Mucosa of descending colon (tissue), 3 donors: ENCODE results near the gene SYT9. TPM values are rescaled to one million over a fixed set of nuclear protein-coding genes. Genes with fewer than 3 reads are reported as not detected.

ENCODE experiments used
- ATAC-seq: fragments of 200-7000 bp; cut with Tn5 transposase; one replicate; pipeline ENCODE4 v1.9.1; 2020; ENCODE audit warnings: mild to moderate bottlenecking, moderate library complexity
- DNase-seq, 3 donors: peaks; one replicate each; pipeline ENCODE4 v3.0.0-alpha.2; 2020
- H3K36me3 ChIP-seq: fragments of 200-600 bp; one replicate; pipeline ENCODE4 v1.8.0; 2021; ENCODE audit warnings: low read depth, mild to moderate bottlenecking
- H3K4me1 ChIP-seq: fragments of 200-600 bp; one replicate; pipeline ENCODE4 v1.8.0; 2021; ENCODE audit warnings: low read depth, mild to moderate bottlenecking
- H3K4me3 ChIP-seq: fragments of 200-600 bp; one replicate; pipeline ENCODE4 v1.8.0; 2021; ENCODE audit warnings: mild to moderate bottlenecking
- H3K9me3 ChIP-seq: fragments of 200-600 bp; one replicate; pipeline ENCODE4 v1.8.0; 2021; ENCODE audit warnings: mild to moderate bottlenecking
- CTCF ChIP-seq: fragments of 200-600 bp; IDR thresholded peaks from one replicate; pipeline ENCODE4 v1.8.0; 2022; ENCODE audit warnings: antibody characterized with exemption, mild to moderate bottlenecking
- intact Hi-C, 2 donors: fragments of 100-400 bp; cut with DNase I in 1 of 2; cut with micrococcal nuclease in 1 of 2; formaldehyde crosslinking; loops; one replicate each; pipeline versions ENCODE4 v1.11.0 to v1.11.1; 2022; cut with DNase I, micrococcal nuclease
- total RNA-seq, 3 donors: library from RNA; stranded (reverse); fragmentation: NEBNext Ultra II Directional in 2 of 3; extraction: Animal tissue kit (Norgen Biotek cat#: 25700) in 2 of 3; gene quantifications; one replicate each; pipeline versions ENCODE4 v1.2.1 to v1.2.4, GENCODE V29; 2021 to 2023
- donor health status: DM: no; HTN: no; CAD: no; lungs with moderate emphysema.
- donor health status: DM: no; HTN: no; CAD: no.
- donor health status: DM: no; HTN: yes; CAD: no.

SYT9 gene
- total RNA-seq, 3 donors from 2014 or later, result 0.12 to 0.57 (median 0.14) TPM

- no peak for TF ChIP-seq CTCF
- no peaks in the 10 kb centered on the region for H3K4me1 ChIP-seq
- H3K9me3 ChIP-seq, result no peaks in the 10 kb centered on the region
- peak; percentile 50 for ATAC-seq
- peak in 1 of 3 donors; percentile 7 for DNase-seq
- H3K36me3 ChIP-seq, result no peaks in the 10 kb centered on the region
- H3K4me3 ChIP-seq, result no peak overlapping the region
- intact Hi-C loops, result loop anchor here in 1 of 2 donors (10.0 kb wide), 1 partner anchor 355 kb away; no protein-coding TSS in a partner anchor
These were observed 197.6 kb downstream of the SYT9 start for GRCh38 chr11:7449211-7449840.

GRCh38 chr11:7449841-7450214, 198.1 kb downstream of the SYT9 start:
- DNase-seq, result no peak
- H3K4me1 ChIP-seq, result no peaks in the 10 kb centered on the region
- no peak overlapping the region for H3K4me3 ChIP-seq
- no peak for ATAC-seq
- intact Hi-C loops, result loop anchor here in 1 of 2 donors (10.0 kb wide), 1 partner anchor 355 kb away; no protein-coding TSS in a partner anchor
- H3K9me3 ChIP-seq, result no peaks in the 10 kb centered on the region
- no peaks in the 10 kb centered on the region for H3K36me3 ChIP-seq
- TF ChIP-seq CTCF, result no peak

GRCh38 chr11:7450836-7451235, 199.1 kb downstream of the SYT9 start:
- TF ChIP-seq CTCF, result no peak
- Histone ChIP-seq H3K36me3 (no peaks in the 10 kb centered on the region), H3K4me3 (no peak overlapping the region), H3K4me1 (no peaks in the 10 kb centered on the region), H3K9me3 (no peaks in the 10 kb centered on the region)
- intact Hi-C loops, result no loop called here
- no peak for DNase-seq
- ATAC-seq, result no peak

GRCh38 chr11:7451520-7451919, 199.8 kb downstream of the SYT9 start:
- H3K4me1 ChIP-seq, result no peaks in the 10 kb centered on the region

GRCh38 chr11:7451952-7452494, 200.3 kb downstream of the SYT9 start:
- ATAC-seq, result no peak

More at GRCh38 chr11:7451520-7451919, 199.8 kb downstream of the SYT9 start:
- no peaks in the 10 kb centered on the region for H3K9me3 ChIP-seq
- no peaks in the 10 kb centered on the region for H3K36me3 ChIP-seq
- H3K4me3 ChIP-seq, result no peak overlapping the region
- intact Hi-C loops, result no loop called here
- TF ChIP-seq CTCF, result no peak
- DNase-seq, result no peak
- no peak for ATAC-seq

More at GRCh38 chr11:7451952-7452494, 200.3 kb downstream of the SYT9 start:
- no peak for DNase-seq
- no peaks in the 10 kb centered on the region for H3K36me3 ChIP-seq
- intact Hi-C loops, result no loop called here
- H3K9me3 ChIP-seq, result no peaks in the 10 kb centered on the region
- no peaks in the 10 kb centered on the region for H3K4me1 ChIP-seq
- no peak for TF ChIP-seq CTCF
- H3K4me3 ChIP-seq, result no peak overlapping the region
